H1 (cell line): ENCODE data around the gene UTS2B. TPM values are rescaled to one million over a fixed set of nuclear protein-coding genes. Genes with fewer than 3 reads are reported as not detected.
A peak's percentile ranks its signal among the peaks of the same experiment; 100 is the strongest.

Source experiments
- CTCF ChIA-PET: fragments of 300-600 bp; sonication (Branson Sonifier 250); formaldehyde crosslinking; loops from one replicate; lab custom pipeline; 2021; ENCODE audit not compliant: partially characterized antibody; lab: Charles Lee
- POLR2A ChIA-PET: fragments of 300-600 bp; sonication (Branson Sonifier 250); formaldehyde crosslinking; loops from one replicate; lab custom pipeline; 2021; ENCODE audit warnings: inconsistent platforms; ENCODE audit not compliant: partially characterized antibody; lab: Charles Lee
- DNase-seq, 2 experiments: peaks; one replicate each; pipeline versions ENCODE4 v3.0.0 to v3.0.0-alpha.2; 2010 to 2022; ENCODE audit warnings: low spot score in 2 of 2, low read depth in 1 of 2, mixed read lengths in 1 of 2
- FAIRE-seq: peaks from 2 replicates; lab custom pipeline; 2011; peaks lifted over from hg19 to GRCh38; lab: Jason Lieb, UNC
- H2AFZ ChIP-seq: 2 replicates; pipeline ENCODE4 v1.8.1; 2012; ENCODE audit warnings: low read length, inconsistent platforms
- H2AK5ac ChIP-seq: 2 replicates; pipeline ENCODE4 v1.6.1; 2013; ENCODE audit warnings: low read depth, low read length
- H2BK120ac ChIP-seq: replicated peaks from 2 replicates; pipeline ENCODE3; 2013; ENCODE audit warnings: low read depth, low read length, inconsistent platforms
- H2BK12ac ChIP-seq: 2 replicates; pipeline ENCODE4 v1.6.1; 2013; ENCODE audit warnings: low read depth, low read length
- H2BK15ac ChIP-seq: 2 replicates; pipeline ENCODE4 v1.6.1; 2013; ENCODE audit warnings: low read length
- H2BK20ac ChIP-seq: 2 replicates; pipeline ENCODE4 v1.6.1; 2013; ENCODE audit warnings: low read length
- H2BK5ac ChIP-seq: 2 replicates; pipeline ENCODE4 v1.6.1; 2013; ENCODE audit warnings: low read depth, low read length
- H3K14ac ChIP-seq: 2 replicates; pipeline ENCODE4 v1.6.1; 2013; ENCODE audit warnings: inconsistent platforms; ENCODE audit not compliant: insufficient read length
- H3K18ac ChIP-seq: 2 replicates; pipeline ENCODE4 v1.6.1; 2013; ENCODE audit warnings: low read length; ENCODE audit errors: extremely low read depth
- H3K23ac ChIP-seq: 2 replicates; pipeline ENCODE4 v1.6.1; 2013; ENCODE audit warnings: inconsistent platforms; ENCODE audit not compliant: insufficient read length
- H3K23me2 ChIP-seq: 2 replicates; pipeline ENCODE4 v1.6.1; 2013; ENCODE audit warnings: low read depth, low read length
- H3K27ac ChIP-seq: 2 replicates; pipeline ENCODE4 v1.6.1; 2011; ENCODE audit warnings: low read depth, low read length, inconsistent platforms
- H3K27me3 ChIP-seq, 4 experiments: replicated peaks in 1 of 4; 1 replicate in 1 of 4; 2 replicates in 3 of 4; pipeline versions ENCODE4 v1.6.1 to v1.8.1; 2011 to 2013; ENCODE audit warnings: low read length in 3 of 4, mild to moderate bottlenecking in 3 of 4, inconsistent platforms in 2 of 4, mixed read lengths in 2 of 4, moderate library complexity in 1 of 4; ENCODE audit not compliant: control insufficient read depth in 3 of 4, insufficient read depth in 3 of 4; ENCODE audit errors: extremely low read depth in 1 of 4
- H3K36me3 ChIP-seq, 4 experiments: 2 replicates each; pipeline versions ENCODE4 v1.6.1 to v1.8.1; 2011 to 2013; ENCODE audit warnings: mild to moderate bottlenecking in 4 of 4, low read length in 3 of 4, moderate library complexity in 2 of 4, control low read depth in 1 of 4, inconsistent platforms in 1 of 4; ENCODE audit not compliant: insufficient read depth in 4 of 4, control insufficient read depth in 2 of 4
- H3K4ac ChIP-seq: replicated peaks from 2 replicates; pipeline ENCODE3; 2013; ENCODE audit warnings: low read length, low read depth, mixed read lengths, inconsistent platforms; ENCODE audit not compliant: insufficient read length
- H3K4me1 ChIP-seq, 4 experiments: replicated peaks in 1 of 4; 1 replicate in 1 of 4; 2 replicates in 3 of 4; pipeline versions ENCODE4 v1.6.1 to v1.8.1; 2011 to 2013; ENCODE audit warnings: low read length in 3 of 4, inconsistent platforms in 2 of 4, mixed read lengths in 1 of 4; ENCODE audit not compliant: insufficient read depth in 4 of 4, control insufficient read depth in 3 of 4
- H3K4me2 ChIP-seq, 2 experiments: 2 replicates each; pipeline versions ENCODE4 v1.6.1 to v1.8.1; 2011 to 2013; ENCODE audit warnings: low read depth in 2 of 2, low read length in 2 of 2, control low read depth in 1 of 2, inconsistent platforms in 1 of 2, mild to moderate bottlenecking in 1 of 2; ENCODE audit not compliant: insufficient read depth in 1 of 2
- H3K4me3 ChIP-seq, 4 experiments: fragments of 200-600, 300-600 bp in 1 of 4; sonication (generic), shearing (Covaris generic), sonication (Bioruptor Twin) in 1 of 4; 2 replicates each; pipeline versions ENCODE4 v1.5.1 to v1.8.1; 2011 to 2016; ENCODE audit warnings: low read length in 4 of 4, low read depth in 3 of 4, control low read depth in 2 of 4, inconsistent platforms in 2 of 4, mild to moderate bottlenecking in 2 of 4, mixed read lengths in 1 of 4, moderate library complexity in 1 of 4; ENCODE audit not compliant: insufficient read depth in 2 of 4; ENCODE audit errors: extremely low read depth in 1 of 4
- H3K56ac ChIP-seq: replicated peaks from 2 replicates; pipeline ENCODE3; 2013; ENCODE audit warnings: low read depth, mild to moderate bottlenecking, mixed read lengths, low read length, inconsistent platforms; ENCODE audit not compliant: insufficient read length
- H3K79me1 ChIP-seq: 2 replicates; pipeline ENCODE4 v1.6.1; 2013; ENCODE audit warnings: low read depth, low read length, control low read depth
- H3K79me2 ChIP-seq, 2 experiments: 2 replicates each; pipeline versions ENCODE4 v1.6.1 to v1.8.1; 2012 to 2013; ENCODE audit warnings: low read length in 2 of 2, mild to moderate bottlenecking in 2 of 2, inconsistent platforms in 1 of 2; ENCODE audit not compliant: insufficient read depth in 2 of 2, control insufficient read depth in 1 of 2
- H3K9ac ChIP-seq, 4 experiments: replicated peaks in 1 of 4; 1 replicate in 1 of 4; 2 replicates in 3 of 4; pipeline versions ENCODE4 v1.6.1 to v1.8.1; 2011 to 2013; ENCODE audit warnings: low read depth in 3 of 4, low read length in 3 of 4, control low read depth in 2 of 4, mild to moderate bottlenecking in 2 of 4, moderate library complexity in 2 of 4, inconsistent platforms in 1 of 4; ENCODE audit errors: extremely low read depth in 1 of 4
- H3K9me3 ChIP-seq, 2 experiments: 2 replicates each; pipeline versions ENCODE4 v1.6.1 to v1.8.1; 2012 to 2013; ENCODE audit warnings: mild to moderate bottlenecking in 2 of 2, moderate library complexity in 2 of 2, control low read depth in 1 of 2, inconsistent platforms in 1 of 2, low read depth in 1 of 2, low read length in 1 of 2, mixed read lengths in 1 of 2; ENCODE audit not compliant: insufficient read depth in 2 of 2
- H4K20me1 ChIP-seq, 2 experiments: replicated peaks in 1 of 2; 2 replicates each; pipeline versions ENCODE3 to v1.8.1; 2011 to 2013; ENCODE audit warnings: inconsistent platforms in 2 of 2, low read length in 2 of 2, mild to moderate bottlenecking in 1 of 2; ENCODE audit not compliant: insufficient read depth in 2 of 2, control insufficient read depth in 1 of 2
- H4K5ac ChIP-seq: 2 replicates; pipeline ENCODE4 v1.6.1; 2013; ENCODE audit warnings: low read length, low read depth, mixed read lengths, inconsistent platforms; ENCODE audit not compliant: insufficient read length
- H4K8ac ChIP-seq: 2 replicates; pipeline ENCODE4 v1.8.0; 2013; ENCODE audit warnings: mild to moderate bottlenecking, moderate library complexity, low read length, inconsistent platforms; ENCODE audit not compliant: insufficient read depth; ENCODE audit errors: extremely low read depth
- H4K91ac ChIP-seq: replicated peaks from 2 replicates; pipeline ENCODE3; 2013; ENCODE audit warnings: low read length, mixed read lengths, inconsistent platforms; ENCODE audit not compliant: insufficient read length
- ASH2L ChIP-seq: fragments of 200-600, 300-600 bp; sonication (generic); IDR thresholded peaks from one replicate; pipeline ENCODE4 v1.7.1; 2017; ENCODE audit warnings: low read length
- CHD1 ChIP-seq: IDR thresholded peaks from 2 replicates; pipeline ENCODE4 v1.6.1; 2012; ENCODE audit warnings: low read depth, low read length, improper control_type of control experiment
- EP300 ChIP-seq, 2 experiments: IDR thresholded peaks; 1 replicate in 1 of 2; 2 replicates in 1 of 2; pipeline ENCODE4 v1.6.1; 2011 to 2012; ENCODE audit warnings: low read depth in 2 of 2, low read length in 2 of 2, mild to moderate bottlenecking in 2 of 2, borderline replicate concordance in 1 of 2, inconsistent platforms in 1 of 2, moderate library complexity in 1 of 2
- JUN ChIP-seq: IDR thresholded peaks from 2 replicates; pipeline ENCODE4 v1.6.1; 2011; ENCODE audit warnings: low read depth, mild to moderate bottlenecking, improper control_type of control experiment, low read length
- POLR2AphosphoS5 ChIP-seq: IDR thresholded peaks from 2 replicates; pipeline ENCODE4 v1.6.1; 2011; ENCODE audit warnings: low read depth, low read length
- RXRA ChIP-seq: IDR thresholded peaks from 2 replicates; pipeline ENCODE4 v1.6.1; 2011; ENCODE audit warnings: low read depth, mild to moderate bottlenecking, low read length, moderate library complexity; ENCODE audit not compliant: insufficient read depth
- TAF1 ChIP-seq: IDR thresholded peaks from 2 replicates; pipeline ENCODE4 v1.6.1; 2011; ENCODE audit warnings: mild to moderate bottlenecking, low read depth, low read length
- WGBS, 2 experiments: shearing (Covaris generic) in 1 of 2; methylation state at CpG; one replicate each; pipeline versions ENCODE4 v1.1.6 to v1.1.7; 2013 to 2015; ENCODE audit warnings: low lambda C conversion rate in 2 of 2, mixed read lengths in 2 of 2, inconsistent platforms in 1 of 2, low coverage in 1 of 2, missing lambda C conversion rate in 1 of 2; ENCODE audit not compliant: insufficient replicate concordance in 2 of 2, insufficient coverage in 1 of 2, insufficient read length in 1 of 2; ENCODE audit errors: extremely low coverage in 1 of 2, missing lambda C conversion rate in 1 of 2; 5-methylcytosine and 5-hydroxymethylcytosine counted together
- polyA plus RNA-seq, 7 experiments: library from polyadenylated mRNA; depleted of rRNA in 3 of 7; stranded (reverse) in 5 of 7; unstranded in 2 of 7; fragments of >200 nt in 5 of 7; fragments of 200-250 nt in 2 of 7; gene quantifications; 1 replicate in 5 of 7; 2 replicates in 1 of 7; 4 replicates in 1 of 7; pipeline versions ENCODE4 v1.2.1 to v1.2.3, GENCODE V29; 2011 to 2013; ENCODE audit warnings: missing spikeins in 2 of 7, mixed read lengths in 2 of 7
- total RNA-seq: library from RNA; stranded (reverse); fragmentation: NEBNext Ultra II Directional; extraction: Animal tissue kit (Norgen Biotek cat#: 25700); gene quantifications from 2 replicates; pipeline ENCODE4 v1.2.1, GENCODE V29; 2021

The UTS2B gene
- total and polyA plus RNA-seq, 2 of the 8 experiments (the other 6 are each of a cell fraction or from before 2014, with no cell fraction given): not detected

DNA sequence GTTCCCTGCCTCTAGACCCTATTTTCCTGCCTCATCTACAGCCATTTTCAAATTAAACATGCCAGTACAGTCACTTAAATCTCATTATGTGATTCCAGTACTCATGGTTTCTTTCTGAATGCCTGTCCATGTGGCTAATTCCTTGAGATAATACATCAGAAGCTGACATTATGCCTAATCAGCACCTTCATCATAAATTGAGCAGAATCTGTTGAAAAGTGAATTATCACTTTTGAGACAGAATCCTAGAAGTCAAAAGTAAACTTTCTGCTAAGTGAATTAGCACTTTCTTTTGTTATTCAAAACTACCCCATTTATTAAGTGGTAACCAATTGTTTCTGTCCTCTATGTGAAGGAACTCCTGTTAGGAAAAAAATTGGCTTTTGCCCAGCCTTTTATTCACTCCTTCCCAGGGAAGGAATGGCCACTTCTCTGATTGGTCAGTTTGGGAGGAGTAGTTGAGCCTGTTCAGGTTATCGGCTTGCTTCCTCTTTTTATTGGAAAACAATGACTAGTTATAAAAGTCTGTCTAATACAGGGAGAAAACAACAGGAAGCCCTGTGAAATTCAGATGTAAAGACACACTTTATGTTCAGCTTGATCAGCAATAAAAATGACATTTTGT, 90.8 kb downstream of the UTS2B start:
- Histone ChIP-seq H3K23me2 (no peaks in the 10 kb centered on the region), H2BK5ac (no peak overlapping the region), H3K14ac (no peak overlapping the region), H2AK5ac (no peak overlapping the region), H4K5ac (no peak overlapping the region), H2BK120ac (no peak overlapping the region), H3K18ac (no peak overlapping the region), H3K27ac (no peak overlapping the region), H4K20me1 (no peaks in the 10 kb centered on the region), H3K56ac (no peak overlapping the region), H3K27me3 (no peaks in the 10 kb centered on the region), H3K9me3 (no peaks in the 10 kb centered on the region), H4K8ac (no peak overlapping the region), H2BK12ac (no peak overlapping the region), H2BK15ac (no peak overlapping the region), H3K4ac (no peak overlapping the region), H3K36me3 (no peaks in the 10 kb centered on the region), H3K23ac (no peak overlapping the region), H3K4me3 (no peak overlapping the region), H4K91ac (no peak overlapping the region), H3K4me2 (no peak overlapping the region), H3K79me2 (no peaks in the 10 kb centered on the region), H2BK20ac (no peak overlapping the region), H2AFZ (no peak overlapping the region), H3K9ac (no peak overlapping the region), H3K79me1 (no peaks in the 10 kb centered on the region), H3K4me1 (peaks cover 0 to 14% (median 2%) of the 10 kb centered on the region in 4 experiments; a peak in 3 of 7 replicates)
- peak; percentile 28 for FAIRE-seq
- ChIA-PET CTCF (no interaction called here), POLR2A (no interaction called here)
- no peak for DNase-seq
- 80% methylated on average over 1 of the region's 1 CpG; no CpG with 5 or more reads in 1 of the 2 experiments for WGBS, 2 experiments
- TF ChIP-seq RXRA (no peak), CHD1 (no peak), ASH2L (no peak), EP300 (IDR thresholded peaks at IDR 0.05; ENCODE audit: borderline replicate concordance in 1 of 2, low read depth in 2 of 2, low read length in 2 of 2) (no peak), JUN (no peak), POLR2AphosphoS5 (no peak), TAF1 (no peak)
